ENCODE measurements around the gene ANO9. TPM values are rescaled to one million over a fixed set of nuclear protein-coding genes. Genes with fewer than 3 reads are reported as not detected.
"Not testable (repeated sequence)": the region's sequence is repeated elsewhere in the genome, so short reads cannot be mapped to it uniquely, and the experiment has no call there.

Gene ANO9
- polyA plus RNA-seq, 1 donor, result 169 TPM

DNA sequence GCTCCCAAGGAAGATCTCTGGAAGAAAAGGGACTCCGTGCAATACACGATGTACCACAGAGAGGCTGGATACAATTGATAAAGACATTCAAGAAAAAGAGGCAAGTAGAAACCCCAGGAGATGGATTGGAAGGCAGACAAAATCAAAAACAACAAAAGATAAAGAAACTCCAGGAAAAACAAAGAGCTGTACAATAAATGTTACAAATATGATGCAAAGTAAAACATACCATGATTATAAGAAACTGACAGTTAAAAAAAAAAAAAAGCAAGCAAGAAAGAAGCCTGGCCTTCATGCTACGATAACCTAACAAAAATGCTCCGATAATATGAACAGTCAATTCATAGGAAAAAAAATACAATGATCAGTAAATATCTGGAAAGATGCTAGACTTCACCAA lies 16.5 kb downstream of the ANO9 start:
- no CpG with 5 or more reads among the region's 4 CpGs for WGBS (ENCODE audit: insufficient coverage, low lambda C conversion rate)
- Histone ChIP-seq H3K9me3 (ENCODE audit: control insufficient read depth, low read depth, low read length) (peaks cover 11% of the 10 kb centered on the region), H3K4me1 (ENCODE audit: control insufficient read depth, insufficient read depth, low read length) (peaks cover 10% of the 10 kb centered on the region), H3K27me3 (ENCODE audit: control insufficient read depth, insufficient read depth, low read length) (no peaks in the 10 kb centered on the region), H3K27ac (ENCODE audit: low read length) (no peak overlapping the region), H3K4me3 (ENCODE audit: low read length) (no peak overlapping the region), H3K36me3 (ENCODE audit: control insufficient read depth, insufficient read depth, low read length) (peaks cover 30% of the 10 kb centered on the region)
- DNase-seq, result no peak

DNA sequence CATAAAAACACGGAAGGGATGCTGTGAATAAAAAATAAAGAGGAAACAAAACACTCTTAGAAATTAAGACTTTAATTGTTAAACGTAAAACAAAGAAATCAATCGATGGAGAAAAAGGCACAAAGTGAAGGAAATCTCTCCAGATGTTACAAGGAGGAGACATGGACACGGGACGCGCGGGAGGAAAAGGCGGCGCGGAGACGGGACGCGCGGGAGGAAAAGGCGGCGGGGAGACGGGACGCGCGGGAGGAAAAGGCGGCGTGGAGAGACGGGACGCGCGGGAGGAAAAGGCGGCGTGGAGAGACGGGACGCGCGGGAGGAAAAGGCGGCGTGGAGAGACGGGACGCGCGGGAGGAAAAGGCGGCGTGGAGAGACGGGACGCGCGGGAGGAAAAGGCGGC lies 17.0 kb downstream of the ANO9 start:
- WGBS (ENCODE audit: insufficient coverage, low lambda C conversion rate), result 84% methylated on average over 9 of the region's 45 CpGs
- H3K27me3 ChIP-seq (ENCODE audit: control insufficient read depth, insufficient read depth, low read length); H3K27ac ChIP-seq (ENCODE audit: low read length); H3K4me3 ChIP-seq (ENCODE audit: low read length); DNase-seq: not testable (repeated sequence)
- Histone ChIP-seq H3K36me3 (ENCODE audit: control insufficient read depth, insufficient read depth, low read length) (peaks cover 34% of the 10 kb centered on the region), H3K9me3 (ENCODE audit: control insufficient read depth, low read depth, low read length) (peaks cover 16% of the 10 kb centered on the region), H3K4me1 (ENCODE audit: control insufficient read depth, insufficient read depth, low read length) (peaks cover 10% of the 10 kb centered on the region)

- peaks cover 4% of the 10 kb centered on the region for H3K27me3 ChIP-seq (ENCODE audit: control insufficient read depth, insufficient read depth, low read length)
- peaks cover 34% of the 10 kb centered on the region for H3K36me3 ChIP-seq (ENCODE audit: control insufficient read depth, insufficient read depth, low read length)
- WGBS (ENCODE audit: insufficient coverage, low lambda C conversion rate), result 100% methylated on average over 1 of the region's 4 CpGs
- no peak overlapping the region for H3K4me3 ChIP-seq (ENCODE audit: low read length)
- H3K9me3 ChIP-seq (ENCODE audit: control insufficient read depth, low read depth, low read length), result peaks cover 16% of the 10 kb centered on the region
- no peak overlapping the region for H3K27ac ChIP-seq (ENCODE audit: low read length)
- H3K4me1 ChIP-seq (ENCODE audit: control insufficient read depth, insufficient read depth, low read length), result peaks cover 10% of the 10 kb centered on the region
- DNase-seq, result no peak
Observed at GRCh38 chr11:424232-424631, 17.6 kb downstream of the ANO9 start.

- peaks cover 16% of the 10 kb centered on the region for H3K27me3 ChIP-seq (ENCODE audit: control insufficient read depth, insufficient read depth, low read length)
- peaks cover 16% of the 10 kb centered on the region for H3K9me3 ChIP-seq (ENCODE audit: control insufficient read depth, low read depth, low read length)
- DNase-seq, result peak; percentile 74 to 81
- peaks cover 26% of the 10 kb centered on the region for H3K36me3 ChIP-seq (ENCODE audit: control insufficient read depth, insufficient read depth, low read length)
- H3K4me1 ChIP-seq (ENCODE audit: control insufficient read depth, insufficient read depth, low read length), result peaks cover 19% of the 10 kb centered on the region
- peak overlapping the region; percentile 59 for H3K27ac ChIP-seq (ENCODE audit: low read length)
- no CpG with 5 or more reads among the region's 10 CpGs for WGBS (ENCODE audit: insufficient coverage, low lambda C conversion rate)
- H3K4me3 ChIP-seq (ENCODE audit: low read length), result no peak overlapping the region
Observed at GRCh38 chr11:422249-422656, 19.6 kb downstream of the ANO9 start.

GRCh38 chr11:420911-421321 lies 20.9 kb downstream of the ANO9 start:
- Histone ChIP-seq H3K4me1 (ENCODE audit: control insufficient read depth, insufficient read depth, low read length) (peaks cover 20% of the 10 kb centered on the region), H3K4me3 (ENCODE audit: low read length) (no peak overlapping the region), H3K27me3 (ENCODE audit: control insufficient read depth, insufficient read depth, low read length) (peaks cover 27% of the 10 kb centered on the region), H3K27ac (ENCODE audit: low read length) (no peak overlapping the region), H3K36me3 (ENCODE audit: control insufficient read depth, insufficient read depth, low read length) (peaks cover 20% of the 10 kb centered on the region), H3K9me3 (ENCODE audit: control insufficient read depth, low read depth, low read length) (peaks cover 16% of the 10 kb centered on the region)
- DNase-seq, result no peak
- whole genome bisulfite sequencing (ENCODE audit: insufficient coverage, low lambda C conversion rate), result no CpG with 5 or more reads among the region's 21 CpGs

DNA sequence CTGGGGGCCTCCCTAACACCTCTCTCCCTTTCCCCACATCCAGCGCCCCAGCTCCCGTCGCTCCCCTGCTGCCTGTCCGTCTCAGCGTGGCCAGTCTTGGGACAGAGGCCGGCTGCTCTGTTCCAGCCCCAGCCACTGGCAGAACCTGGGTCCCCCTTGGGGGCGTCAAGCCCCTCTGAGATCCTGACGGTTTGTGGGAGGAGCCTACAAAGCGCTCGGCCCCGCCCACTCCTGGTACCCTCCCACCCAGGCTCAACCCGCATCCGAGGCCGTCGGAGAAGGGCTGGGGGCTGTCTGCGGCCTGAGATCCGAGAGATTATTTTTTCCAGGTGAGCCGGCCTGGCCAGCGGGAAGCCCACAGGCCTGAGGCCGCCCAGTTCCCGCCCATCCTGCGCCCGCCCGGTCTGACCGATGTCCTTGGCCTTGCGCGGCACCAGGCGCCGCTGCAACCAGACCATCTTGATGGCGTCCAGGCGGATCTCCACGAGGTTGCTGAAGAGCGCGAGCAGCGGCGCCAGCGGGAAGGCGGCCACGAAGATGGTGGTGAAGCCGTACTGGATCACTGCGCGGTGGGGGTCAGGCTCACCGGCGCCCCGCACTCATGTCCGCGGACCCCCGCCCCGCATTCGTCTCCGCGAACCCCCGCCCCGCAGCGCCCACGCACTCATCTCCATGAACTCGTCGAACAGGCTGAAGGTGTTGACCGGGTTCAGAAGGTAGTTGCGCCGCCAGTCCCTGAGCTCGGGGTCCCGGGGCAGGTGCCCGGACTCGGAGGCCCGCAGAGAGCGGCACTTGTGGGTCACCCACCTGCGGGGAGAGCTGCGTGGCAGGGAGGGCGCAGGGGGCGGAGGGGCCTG lies 21.5 kb downstream of the ANO9 start:
- H3K4me3 ChIP-seq (ENCODE audit: low read length), result no peak overlapping the region
- DNase-seq, result no peak
- H3K27ac ChIP-seq (ENCODE audit: low read length), result no peak overlapping the region
- no CpG with 5 or more reads among the region's 71 CpGs for WGBS (ENCODE audit: insufficient coverage, low lambda C conversion rate)
- H3K36me3 ChIP-seq (ENCODE audit: control insufficient read depth, insufficient read depth, low read length), result peaks cover 20% of the 10 kb centered on the region
- H3K9me3 ChIP-seq (ENCODE audit: control insufficient read depth, low read depth, low read length), result peaks cover 16% of the 10 kb centered on the region
- H3K27me3 ChIP-seq (ENCODE audit: control insufficient read depth, insufficient read depth, low read length), result peaks cover 29% of the 10 kb centered on the region
- H3K4me1 ChIP-seq (ENCODE audit: control insufficient read depth, insufficient read depth, low read length), result peaks cover 27% of the 10 kb centered on the region

DNA sequence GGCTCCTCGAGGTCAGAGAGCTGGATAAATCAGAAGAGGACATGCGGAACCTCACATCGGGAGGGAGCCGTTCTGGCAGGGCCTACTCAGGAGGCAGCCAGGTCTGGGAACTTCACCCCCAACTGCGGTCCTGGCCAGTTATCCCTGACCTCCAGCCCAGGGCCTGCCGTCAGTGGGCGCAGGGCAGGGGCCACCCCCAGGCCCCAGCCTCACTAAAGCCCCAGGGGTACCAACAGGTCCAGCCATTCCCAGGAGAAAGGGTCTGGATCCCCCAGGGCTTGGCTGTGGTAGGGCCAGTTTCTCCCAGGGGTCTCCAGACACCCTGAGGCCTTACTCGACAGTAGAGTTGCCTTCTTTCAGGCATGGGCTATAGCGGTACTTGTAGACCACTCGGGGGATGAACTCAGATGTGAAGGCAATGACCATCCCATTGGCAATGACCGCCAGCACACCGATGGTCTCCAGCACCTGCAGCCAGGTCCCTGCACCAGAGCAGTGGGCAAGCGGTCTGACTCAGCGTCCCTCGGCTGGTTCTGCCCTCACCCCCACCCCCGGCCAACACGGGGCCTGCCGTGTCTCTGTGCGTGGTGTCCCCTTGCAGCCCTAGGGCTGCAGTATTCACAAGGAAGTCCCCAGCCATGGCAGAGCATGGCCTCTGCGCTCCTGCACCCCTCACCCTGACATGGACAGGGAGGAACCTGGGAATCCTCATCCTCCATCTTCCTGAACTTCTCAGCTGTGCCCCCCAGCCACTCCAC lies 22.4 kb downstream of the ANO9 start:
- H3K27me3 ChIP-seq (ENCODE audit: control insufficient read depth, insufficient read depth, low read length), result peaks cover 29% of the 10 kb centered on the region
- peaks cover 35% of the 10 kb centered on the region for H3K4me1 ChIP-seq (ENCODE audit: control insufficient read depth, insufficient read depth, low read length)
- no peak overlapping the region for H3K4me3 ChIP-seq (ENCODE audit: low read length)
- peaks cover 20% of the 10 kb centered on the region for H3K36me3 ChIP-seq (ENCODE audit: control insufficient read depth, insufficient read depth, low read length)
- WGBS (ENCODE audit: insufficient coverage, low lambda C conversion rate), result no CpG with 5 or more reads among the region's 20 CpGs
- DNase-seq, result no peak
- H3K27ac ChIP-seq (ENCODE audit: low read length), result no peak overlapping the region
- peaks cover 16% of the 10 kb centered on the region for H3K9me3 ChIP-seq (ENCODE audit: control insufficient read depth, low read depth, low read length)

GRCh38 chr11:418343-419247 lies 23.2 kb downstream of the ANO9 start:
- Histone ChIP-seq H3K4me3 (ENCODE audit: low read length) (no peak overlapping the region), H3K27me3 (ENCODE audit: control insufficient read depth, insufficient read depth, low read length) (peaks cover 29% of the 10 kb centered on the region), H3K9me3 (ENCODE audit: control insufficient read depth, low read depth, low read length) (peaks cover 16% of the 10 kb centered on the region), H3K4me1 (ENCODE audit: control insufficient read depth, insufficient read depth, low read length) (peaks cover 41% of the 10 kb centered on the region), H3K36me3 (ENCODE audit: control insufficient read depth, insufficient read depth, low read length) (peaks cover 17% of the 10 kb centered on the region), H3K27ac (ENCODE audit: low read length) (no peak overlapping the region)
- no peak for DNase-seq
- WGBS (ENCODE audit: insufficient coverage, low lambda C conversion rate), result no CpG with 5 or more reads among the region's 30 CpGs

DNA sequence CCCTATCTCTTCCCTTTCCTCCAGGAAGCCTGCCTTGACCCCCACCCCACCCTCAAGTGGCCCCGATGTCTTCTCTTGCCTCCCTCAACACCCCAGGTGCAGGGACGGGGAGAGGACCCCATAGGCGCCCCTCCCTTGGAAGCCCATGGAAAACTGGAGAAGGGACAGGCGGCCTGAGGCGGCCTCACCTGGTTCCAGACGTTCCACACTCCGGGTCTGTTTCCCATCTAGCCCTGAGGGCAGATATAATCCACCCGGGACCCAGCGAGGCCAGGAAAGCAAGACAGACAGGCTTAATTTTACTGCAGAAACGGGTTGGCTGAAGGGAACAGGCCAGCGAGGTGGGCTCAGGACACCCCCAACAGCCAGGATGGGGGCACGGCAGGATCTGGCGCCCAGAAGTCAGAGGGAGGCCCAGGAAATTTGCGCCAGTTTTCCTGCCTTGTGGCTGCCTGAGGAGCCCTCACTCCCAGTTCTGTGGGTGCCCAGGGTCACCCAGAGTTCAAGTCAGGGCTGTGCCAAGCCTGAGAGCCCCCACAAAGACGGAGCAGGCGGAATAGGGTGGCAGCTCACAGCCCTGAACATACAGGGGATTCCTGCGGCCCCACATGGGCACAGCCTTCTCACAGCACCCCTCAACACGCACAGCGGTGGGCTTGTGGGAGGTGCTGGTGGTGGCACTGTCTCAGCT lies 24.0 kb downstream of the ANO9 start:
- Histone ChIP-seq H3K4me1 (ENCODE audit: control insufficient read depth, insufficient read depth, low read length) (peaks cover 41% of the 10 kb centered on the region), H3K27ac (ENCODE audit: low read length) (peak overlapping the region; percentile 77), H3K4me3 (ENCODE audit: low read length) (peak overlapping the region; percentile 87), H3K27me3 (ENCODE audit: control insufficient read depth, insufficient read depth, low read length) (peaks cover 29% of the 10 kb centered on the region), H3K9me3 (ENCODE audit: control insufficient read depth, low read depth, low read length) (peaks cover 16% of the 10 kb centered on the region), H3K36me3 (ENCODE audit: control insufficient read depth, insufficient read depth, low read length) (peaks cover 16% of the 10 kb centered on the region)
- no peak for DNase-seq
- WGBS (ENCODE audit: insufficient coverage, low lambda C conversion rate), result no CpG with 5 or more reads among the region's 19 CpGs

Data from large intestine (tissue), 3 donors.